Omental fat pad (tissue), 4 donors: Measurements from ENCODE around the gene HTRA3. TPM values are rescaled to one million over a fixed set of nuclear protein-coding genes. Genes with fewer than 3 reads are reported as not detected.

Source experiments
- ATAC-seq: fragments of 150-250 bp; one replicate; pipeline ENCODE4 v1.9.1; 2016; ENCODE audit warnings: mild to moderate bottlenecking, moderate library complexity; ENCODE audit not compliant: low FRiP score
- DNase-seq: peaks from one replicate; pipeline ENCODE4 v3.0.0-alpha.2; 2019; ENCODE audit warnings: low spot score
- total RNA-seq, 4 donors: library from RNA; depleted of rRNA; stranded (reverse); fragments of >200 nt; gene quantifications; one replicate each; pipeline ENCODE4 v1.1.0, GENCODE V29; 2016
- TF ChIP-seq, protein P1 (sequence below), 3 donors: fragments of 450-650 bp; IDR thresholded peaks; one replicate each; pipeline ENCODE4 v1.5.1; 2016 to 2017; ENCODE audit warnings: antibody characterized with exemption in 3 of 3, mild to moderate bottlenecking in 3 of 3, moderate library complexity in 2 of 3

The HTRA3 gene
- 100 to 1,000 TPM in 1 of 4 donors, 10 to 100 TPM in 3; 15.8 to 147 (median 23.3) TPM for total RNA-seq

DNA sequence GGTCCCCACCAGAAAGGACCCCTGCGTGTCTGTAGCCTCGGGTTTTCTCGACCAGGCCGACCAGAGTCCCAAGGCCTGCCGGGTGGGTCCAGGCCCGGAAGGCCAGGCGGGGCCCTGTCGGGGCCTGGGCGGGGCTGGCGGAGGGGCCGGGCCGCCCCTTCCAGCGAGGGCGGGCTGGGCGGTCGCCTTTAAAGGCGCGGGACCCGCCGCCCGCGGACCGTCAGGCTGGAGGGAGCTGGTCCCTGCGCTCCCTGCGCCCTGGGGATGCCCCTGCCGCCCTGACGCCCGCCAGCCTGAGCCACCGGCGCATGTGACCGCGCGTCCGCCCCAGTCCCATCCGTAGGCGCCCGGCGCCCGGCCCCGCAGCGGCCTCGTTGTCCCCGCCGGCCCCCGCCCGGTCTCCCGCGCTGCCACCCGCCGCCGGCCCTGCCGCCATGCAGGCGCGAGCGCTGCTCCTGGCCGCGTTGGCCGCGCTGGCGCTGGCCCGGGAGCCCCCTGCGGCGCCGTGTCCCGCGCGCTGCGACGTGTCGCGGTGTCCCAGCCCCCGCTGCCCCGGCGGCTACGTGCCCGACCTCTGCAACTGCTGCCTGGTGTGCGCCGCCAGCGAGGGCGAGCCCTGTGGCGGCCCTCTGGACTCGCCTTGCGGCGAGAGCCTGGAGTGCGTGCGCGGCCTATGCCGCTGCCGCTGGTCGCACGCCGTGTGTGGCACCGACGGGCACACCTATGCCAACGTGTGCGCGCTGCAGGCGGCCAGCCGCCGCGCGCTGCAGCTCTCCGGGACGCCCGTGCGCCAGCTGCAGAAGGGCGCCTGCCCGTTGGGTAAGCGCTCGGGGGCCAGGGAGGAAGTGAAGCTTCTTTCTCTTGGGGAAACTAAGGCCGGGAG is at the start of gene HTRA3:
HTRA3 (plus strand) TSS at position 220 of the 883 bp plus-strand sequence; CDS start at position 435, 215 bp downstream.
- ATAC-seq: no peak
- no peak for DNase-seq

GRCh38 chr4:8220661-8221450 is 48.7 kb upstream of the HTRA3 start:
- ATAC-seq (no peak), DNase-seq (no peak)
- TF ChIP-seq, protein P1, sequence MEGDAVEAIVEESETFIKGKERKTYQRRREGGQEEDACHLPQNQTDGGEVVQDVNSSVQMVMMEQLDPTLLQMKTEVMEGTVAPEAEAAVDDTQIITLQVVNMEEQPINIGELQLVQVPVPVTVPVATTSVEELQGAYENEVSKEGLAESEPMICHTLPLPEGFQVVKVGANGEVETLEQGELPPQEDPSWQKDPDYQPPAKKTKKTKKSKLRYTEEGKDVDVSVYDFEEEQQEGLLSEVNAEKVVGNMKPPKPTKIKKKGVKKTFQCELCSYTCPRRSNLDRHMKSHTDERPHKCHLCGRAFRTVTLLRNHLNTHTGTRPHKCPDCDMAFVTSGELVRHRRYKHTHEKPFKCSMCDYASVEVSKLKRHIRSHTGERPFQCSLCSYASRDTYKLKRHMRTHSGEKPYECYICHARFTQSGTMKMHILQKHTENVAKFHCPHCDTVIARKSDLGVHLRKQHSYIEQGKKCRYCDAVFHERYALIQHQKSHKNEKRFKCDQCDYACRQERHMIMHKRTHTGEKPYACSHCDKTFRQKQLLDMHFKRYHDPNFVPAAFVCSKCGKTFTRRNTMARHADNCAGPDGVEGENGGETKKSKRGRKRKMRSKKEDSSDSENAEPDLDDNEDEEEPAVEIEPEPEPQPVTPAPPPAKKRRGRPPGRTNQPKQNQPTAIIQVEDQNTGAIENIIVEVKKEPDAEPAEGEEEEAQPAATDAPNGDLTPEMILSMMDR (IDR thresholded peaks at IDR 0.05): no peak

More for the DNA sequence above, at the start of gene HTRA3:
- TF ChIP-seq, protein P1 (IDR thresholded peaks at IDR 0.05): no peak

GRCh38 chr4:8221476-8221875 is 48.1 kb upstream of the HTRA3 start:
- no peak for DNase-seq
- ATAC-seq: no peak
- TF ChIP-seq, protein P1 (IDR thresholded peaks at IDR 0.05): no peak

DNA sequence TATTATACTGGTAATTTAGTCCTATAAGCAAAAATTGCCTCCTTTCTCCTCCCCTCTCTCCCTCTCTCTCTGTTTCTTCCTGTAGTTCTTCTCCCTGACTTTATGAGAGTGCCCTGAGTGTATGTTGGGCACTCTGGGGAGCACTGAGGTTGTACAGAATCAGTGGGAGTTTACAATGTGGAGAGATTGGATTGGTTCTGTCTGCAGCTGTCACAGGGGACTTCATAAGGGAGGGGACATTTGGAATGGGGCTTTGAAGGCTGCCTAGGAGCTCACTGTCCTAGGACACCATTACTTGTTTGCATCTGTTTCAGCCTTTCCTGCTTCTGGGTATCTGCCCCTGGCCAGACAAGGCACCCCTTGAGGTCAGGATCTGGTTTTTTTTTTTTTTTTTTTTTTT is 47.6 kb upstream of the HTRA3 start:
- DNase-seq: no peak
- ATAC-seq: no peak
- TF ChIP-seq, protein P1 (IDR thresholded peaks at IDR 0.05): no peak

- TF ChIP-seq, protein P1 (IDR thresholded peaks at IDR 0.05): no peak
- DNase-seq (no peak), ATAC-seq (no peak)
Measured at GRCh38 chr4:8222609-8223388, 46.8 kb upstream of the HTRA3 start.

- TF ChIP-seq, protein P1 (IDR thresholded peaks at IDR 0.05): no peak
- DNase-seq: no peak
- ATAC-seq: no peak
Measured at GRCh38 chr4:8224267-8224974, 45.1 kb upstream of the HTRA3 start.
